ENCODE results near the gene IFNL4.
"Not testable (repeated sequence)": the region's sequence is repeated elsewhere in the genome, so short reads cannot be mapped to it uniquely, and the experiment has no call there.

IFNL4 gene

DNA sequence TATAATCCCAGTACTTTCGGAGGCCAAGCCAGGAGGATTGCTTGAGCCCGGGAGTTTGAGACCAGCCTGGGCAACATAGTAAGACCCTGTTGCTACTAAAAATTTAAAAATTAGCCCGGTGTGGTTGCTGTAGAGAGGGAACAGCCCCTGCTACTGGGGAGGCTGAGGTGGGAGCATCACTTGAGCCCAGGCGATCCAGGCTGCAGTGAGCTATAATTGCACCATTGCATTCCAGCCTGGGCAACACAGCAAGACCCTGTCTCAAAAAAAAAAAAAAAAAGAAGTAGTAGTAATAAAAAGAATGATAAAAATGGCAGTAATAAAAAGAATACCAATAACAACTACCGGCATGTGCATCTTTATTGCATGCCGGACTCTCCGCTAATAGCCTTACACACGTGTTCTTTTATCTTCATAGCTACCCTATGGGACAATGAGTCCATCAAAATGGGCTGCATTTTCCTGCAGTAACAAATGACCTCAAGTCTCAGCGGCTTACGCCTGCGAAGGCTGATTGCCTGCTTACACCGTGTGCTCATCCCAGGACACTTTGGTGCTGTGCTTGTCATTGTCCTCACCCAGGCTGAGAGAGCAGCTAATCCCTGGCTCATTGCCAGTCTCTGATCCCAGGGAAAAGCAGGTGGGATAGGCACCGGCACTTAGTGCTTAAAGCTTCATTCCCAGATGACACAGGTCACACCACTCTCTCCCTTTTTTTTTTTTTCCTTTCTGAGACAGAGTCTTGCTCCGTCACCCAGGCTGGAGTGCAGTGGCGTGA, 30.2 kb downstream of the IFNL4 start:
- TF ChIP-seq, protein P1, sequence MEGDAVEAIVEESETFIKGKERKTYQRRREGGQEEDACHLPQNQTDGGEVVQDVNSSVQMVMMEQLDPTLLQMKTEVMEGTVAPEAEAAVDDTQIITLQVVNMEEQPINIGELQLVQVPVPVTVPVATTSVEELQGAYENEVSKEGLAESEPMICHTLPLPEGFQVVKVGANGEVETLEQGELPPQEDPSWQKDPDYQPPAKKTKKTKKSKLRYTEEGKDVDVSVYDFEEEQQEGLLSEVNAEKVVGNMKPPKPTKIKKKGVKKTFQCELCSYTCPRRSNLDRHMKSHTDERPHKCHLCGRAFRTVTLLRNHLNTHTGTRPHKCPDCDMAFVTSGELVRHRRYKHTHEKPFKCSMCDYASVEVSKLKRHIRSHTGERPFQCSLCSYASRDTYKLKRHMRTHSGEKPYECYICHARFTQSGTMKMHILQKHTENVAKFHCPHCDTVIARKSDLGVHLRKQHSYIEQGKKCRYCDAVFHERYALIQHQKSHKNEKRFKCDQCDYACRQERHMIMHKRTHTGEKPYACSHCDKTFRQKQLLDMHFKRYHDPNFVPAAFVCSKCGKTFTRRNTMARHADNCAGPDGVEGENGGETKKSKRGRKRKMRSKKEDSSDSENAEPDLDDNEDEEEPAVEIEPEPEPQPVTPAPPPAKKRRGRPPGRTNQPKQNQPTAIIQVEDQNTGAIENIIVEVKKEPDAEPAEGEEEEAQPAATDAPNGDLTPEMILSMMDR (IDR thresholded peaks at IDR 0.05; ENCODE audit: poor library complexity, severe bottlenecking): no peak
- DNase-seq (ENCODE audit: low spot score): no peak
- H3K9me3 ChIP-seq (ENCODE audit: severe bottlenecking): no peaks in the 10 kb centered on the region

DNA sequence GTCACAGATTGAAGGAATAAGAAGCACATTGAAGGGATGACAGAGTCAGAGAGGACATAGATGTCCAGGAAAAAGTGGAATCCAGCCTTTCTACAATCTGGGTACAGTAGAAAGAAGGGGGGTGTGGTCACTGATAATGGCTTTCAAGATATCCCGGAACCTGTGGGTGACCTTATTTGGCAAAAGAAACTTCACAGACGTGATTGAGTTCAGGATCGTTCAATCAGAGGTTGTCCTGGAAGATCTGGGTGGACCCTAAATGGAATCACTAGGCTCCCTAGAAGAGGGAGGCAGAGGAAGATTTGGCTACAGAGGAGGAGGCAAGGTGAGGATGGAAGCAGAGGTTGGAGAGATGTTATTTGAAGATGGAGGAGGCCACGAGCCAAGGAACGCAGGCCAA, 31.6 kb downstream of the IFNL4 start:
- Histone ChIP-seq H3K9me3 (ENCODE audit: severe bottlenecking) (no peaks in the 10 kb centered on the region), H3K4me3 (ENCODE audit: severe bottlenecking) (no peak overlapping the region), H3K4me1 (ENCODE audit: insufficient read depth, poor library complexity, severe bottlenecking) (no peaks in the 10 kb centered on the region), H3K27ac (ENCODE audit: poor library complexity, severe bottlenecking) (no peak overlapping the region), H3K36me3 (ENCODE audit: low read depth) (no peaks in the 10 kb centered on the region), H3K27me3 (ENCODE audit: insufficient read depth, poor library complexity, severe bottlenecking) (no peaks in the 10 kb centered on the region)
- TF ChIP-seq, protein P1 (IDR thresholded peaks at IDR 0.05; ENCODE audit: poor library complexity, severe bottlenecking): no peak
- DNase-seq (ENCODE audit: low spot score): no peak
- ATAC-seq (ENCODE audit: low read depth): no peak

More for the DNA sequence above, 30.2 kb downstream of the IFNL4 start:
- H3K4me1 ChIP-seq (ENCODE audit: insufficient read depth, poor library complexity, severe bottlenecking): no peaks in the 10 kb centered on the region
- ATAC-seq (ENCODE audit: low read depth): no peak
- no peak overlapping the region for H3K4me3 ChIP-seq (ENCODE audit: severe bottlenecking)
- H3K27me3 ChIP-seq (ENCODE audit: insufficient read depth, poor library complexity, severe bottlenecking): no peaks in the 10 kb centered on the region
- H3K27ac ChIP-seq (ENCODE audit: poor library complexity, severe bottlenecking): no peak overlapping the region
- H3K36me3 ChIP-seq (ENCODE audit: low read depth): no peaks in the 10 kb centered on the region

DNA sequence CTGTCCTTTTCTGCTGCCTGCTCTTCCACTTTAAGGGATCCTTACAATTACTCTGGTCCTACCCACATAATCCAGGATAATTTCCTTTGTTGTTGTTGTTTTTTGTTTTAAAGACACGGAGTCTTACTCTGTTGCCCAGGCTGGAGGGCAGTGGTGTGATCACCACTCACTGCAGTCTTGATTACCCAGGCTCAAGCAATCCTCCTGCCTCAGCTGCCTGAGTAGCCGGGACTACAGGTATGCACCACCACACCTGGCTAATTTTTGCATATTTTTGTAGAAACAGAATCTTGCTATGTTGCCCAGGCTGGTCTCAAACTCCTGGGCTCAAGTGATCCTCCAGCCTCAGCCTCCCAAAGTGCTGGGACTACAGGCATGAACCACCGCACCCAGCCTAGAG, 33.3 kb downstream of the IFNL4 start:
- not testable (repeated sequence) for H3K4me3 ChIP-seq (ENCODE audit: severe bottlenecking); H3K4me1 ChIP-seq (ENCODE audit: insufficient read depth, poor library complexity, severe bottlenecking); H3K9me3 ChIP-seq (ENCODE audit: severe bottlenecking); H3K27me3 ChIP-seq (ENCODE audit: insufficient read depth, poor library complexity, severe bottlenecking); DNase-seq (ENCODE audit: low spot score); ATAC-seq (ENCODE audit: low read depth); H3K36me3 ChIP-seq (ENCODE audit: low read depth); H3K27ac ChIP-seq (ENCODE audit: poor library complexity, severe bottlenecking)

DNA sequence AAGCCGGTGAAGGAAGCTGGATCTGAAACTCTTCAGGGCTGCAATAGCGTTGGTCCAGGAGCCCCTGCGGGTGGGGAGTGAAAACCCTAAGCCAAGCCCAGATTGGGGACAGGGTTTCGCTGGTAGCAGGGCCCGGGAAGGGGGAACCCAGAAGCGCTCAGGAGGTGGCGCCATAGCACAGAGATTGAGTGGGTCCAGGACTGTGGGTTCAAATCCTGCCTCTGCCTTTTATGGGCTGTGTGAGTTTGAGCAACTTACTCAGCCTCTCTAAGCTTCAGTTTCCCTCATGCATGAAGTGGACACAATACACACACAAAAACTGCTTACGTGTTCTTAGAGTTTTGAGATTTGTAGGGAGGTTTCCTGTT, 36.3 kb downstream of the IFNL4 start:
- Histone ChIP-seq H3K27ac (ENCODE audit: poor library complexity, severe bottlenecking) (no peak overlapping the region), H3K4me1 (ENCODE audit: insufficient read depth, poor library complexity, severe bottlenecking) (no peaks in the 10 kb centered on the region), H3K27me3 (ENCODE audit: insufficient read depth, poor library complexity, severe bottlenecking) (no peaks in the 10 kb centered on the region), H3K4me3 (ENCODE audit: severe bottlenecking) (no peak overlapping the region), H3K9me3 (ENCODE audit: severe bottlenecking) (no peaks in the 10 kb centered on the region), H3K36me3 (ENCODE audit: low read depth) (no peaks in the 10 kb centered on the region)
- ATAC-seq (ENCODE audit: low read depth): peak; percentile 36; the same call in 2 of the 3 replicates
- TF ChIP-seq, protein P1 (IDR thresholded peaks at IDR 0.05; ENCODE audit: poor library complexity, severe bottlenecking): peak; percentile 32
- DNase-seq (ENCODE audit: low spot score): no peak

DNA sequence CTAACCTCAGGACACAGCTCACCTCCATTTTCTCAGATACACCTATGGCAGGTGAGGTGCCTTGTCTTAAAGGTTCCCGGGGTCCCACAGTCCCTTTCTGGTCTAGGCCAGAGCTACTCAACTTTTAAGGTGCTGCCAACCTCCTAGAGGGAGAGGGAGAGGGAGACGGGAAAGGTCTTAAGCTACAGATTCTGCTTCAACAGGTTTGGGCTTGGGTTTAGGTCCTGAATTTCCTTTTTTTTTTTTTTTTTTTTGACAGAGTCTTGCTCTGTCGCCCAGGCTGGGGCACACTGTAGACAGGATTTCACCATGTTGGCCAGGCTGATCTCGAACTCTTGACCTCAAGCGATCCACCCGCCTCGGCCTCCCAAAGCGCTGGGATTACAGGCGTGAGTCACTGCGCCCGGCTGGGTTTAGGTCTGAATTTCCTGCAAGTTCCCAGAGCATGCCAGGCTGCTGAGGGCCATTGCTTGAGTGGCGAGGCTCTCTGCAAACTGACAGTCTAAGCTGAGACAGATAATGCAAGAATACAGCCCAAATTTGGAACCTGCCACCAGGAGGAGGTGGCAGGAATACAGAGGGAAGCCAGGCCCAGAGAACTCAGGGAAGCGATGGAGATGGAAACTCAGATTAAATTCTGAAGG, 36.8 kb downstream of the IFNL4 start:
- Histone ChIP-seq H3K4me3 (ENCODE audit: severe bottlenecking) (no peak overlapping the region), H3K27me3 (ENCODE audit: insufficient read depth, poor library complexity, severe bottlenecking) (no peaks in the 10 kb centered on the region), H3K4me1 (ENCODE audit: insufficient read depth, poor library complexity, severe bottlenecking) (no peaks in the 10 kb centered on the region), H3K9me3 (ENCODE audit: severe bottlenecking) (no peaks in the 10 kb centered on the region), H3K27ac (ENCODE audit: poor library complexity, severe bottlenecking) (no peak overlapping the region), H3K36me3 (ENCODE audit: low read depth) (no peaks in the 10 kb centered on the region)
- DNase-seq (ENCODE audit: low spot score) (no peak), ATAC-seq (ENCODE audit: low read depth) (no peak)
- TF ChIP-seq, protein P1 (IDR thresholded peaks at IDR 0.05; ENCODE audit: poor library complexity, severe bottlenecking): no peak

Data from RWPE2 (cell line).